Measurements from ENCODE around the gene EFNA5.

The EFNA5 gene

GRCh38 chr5:107535849-107536248, 134.9 kb downstream of the EFNA5 start:
- Histone ChIP-seq H3K4me1 (ENCODE audit: low read depth, poor library complexity, severe bottlenecking) (peaks cover 3% of the 10 kb centered on the region), H2AFZ (ENCODE audit: low read depth) (no peak overlapping the region), H3K79me2 (ENCODE audit: insufficient read depth, low read depth) (no peaks in the 10 kb centered on the region), H4K20me1 (ENCODE audit: insufficient read depth) (no peaks in the 10 kb centered on the region), H3K4me2 (no peak overlapping the region), H3K9ac (no peak overlapping the region), H3K27ac (no peak overlapping the region), H3K36me3 (ENCODE audit: insufficient read depth) (no peaks in the 10 kb centered on the region), H3K27me3 (ENCODE audit: insufficient read depth, low read depth) (no peaks in the 10 kb centered on the region), H3K4me3 (IDR thresholded peaks at IDR 0.05; ENCODE audit: insufficient read depth, low read depth, low read length) (no peak overlapping the region)
- TF ChIP-seq CTCF (conservative IDR thresholded peaks at IDR 0.05; ENCODE audit: low read depth, low read length) = no peak

- H3K4me1 ChIP-seq (ENCODE audit: low read depth, poor library complexity, severe bottlenecking) = no peaks in the 10 kb centered on the region
- H3K4me3 ChIP-seq (IDR thresholded peaks at IDR 0.05; ENCODE audit: insufficient read depth, low read depth, low read length) = no peak overlapping the region
- H3K36me3 ChIP-seq (ENCODE audit: insufficient read depth) = no peaks in the 10 kb centered on the region
- no peak for TF ChIP-seq CTCF (conservative IDR thresholded peaks at IDR 0.05; ENCODE audit: low read depth, low read length)
- H2AFZ ChIP-seq (ENCODE audit: low read depth) = no peak overlapping the region
- no peak overlapping the region for H3K27ac ChIP-seq
- no peak overlapping the region for H3K4me2 ChIP-seq
- no peaks in the 10 kb centered on the region for H3K27me3 ChIP-seq (ENCODE audit: insufficient read depth, low read depth)
- H3K79me2 ChIP-seq (ENCODE audit: insufficient read depth, low read depth) = no peaks in the 10 kb centered on the region
- H3K9ac ChIP-seq = no peak overlapping the region
- no peaks in the 10 kb centered on the region for H4K20me1 ChIP-seq (ENCODE audit: insufficient read depth)
Measured at GRCh38 chr5:107533910-107534876, 136.5 kb downstream of the EFNA5 start.

GRCh38 chr5:107532916-107533315, 137.8 kb downstream of the EFNA5 start:
- Histone ChIP-seq H3K4me3 (IDR thresholded peaks at IDR 0.05; ENCODE audit: insufficient read depth, low read depth, low read length) (no peak overlapping the region), H3K27me3 (ENCODE audit: insufficient read depth, low read depth) (no peaks in the 10 kb centered on the region), H3K36me3 (ENCODE audit: insufficient read depth) (no peaks in the 10 kb centered on the region), H3K27ac (no peak overlapping the region), H3K9ac (no peak overlapping the region), H3K4me1 (ENCODE audit: low read depth, poor library complexity, severe bottlenecking) (no peaks in the 10 kb centered on the region), H3K79me2 (ENCODE audit: insufficient read depth, low read depth) (no peaks in the 10 kb centered on the region), H2AFZ (ENCODE audit: low read depth) (no peak overlapping the region), H4K20me1 (ENCODE audit: insufficient read depth) (no peaks in the 10 kb centered on the region), H3K4me2 (no peak overlapping the region)
- TF ChIP-seq CTCF (conservative IDR thresholded peaks at IDR 0.05; ENCODE audit: low read depth, low read length) = no peak

GRCh38 chr5:107532169-107532878, 138.4 kb downstream of the EFNA5 start:
- no peak overlapping the region for H3K27ac ChIP-seq
- no peaks in the 10 kb centered on the region for H3K4me1 ChIP-seq (ENCODE audit: low read depth, poor library complexity, severe bottlenecking)

More at GRCh38 chr5:107532169-107532878, 138.4 kb downstream of the EFNA5 start:
- Histone ChIP-seq H3K79me2 (ENCODE audit: insufficient read depth, low read depth) (no peaks in the 10 kb centered on the region), H3K4me2 (no peak overlapping the region), H3K9ac (no peak overlapping the region), H2AFZ (ENCODE audit: low read depth) (no peak overlapping the region), H3K27me3 (ENCODE audit: insufficient read depth, low read depth) (no peaks in the 10 kb centered on the region), H3K4me3 (IDR thresholded peaks at IDR 0.05; ENCODE audit: insufficient read depth, low read depth, low read length) (no peak overlapping the region), H3K36me3 (ENCODE audit: insufficient read depth) (no peaks in the 10 kb centered on the region), H4K20me1 (ENCODE audit: insufficient read depth) (no peaks in the 10 kb centered on the region)
- no peak for TF ChIP-seq CTCF (conservative IDR thresholded peaks at IDR 0.05; ENCODE audit: low read depth, low read length)
